AG04449 (cell line): ENCODE results near the gene DOK5.
"Not testable (repeated sequence)": the region's sequence is repeated elsewhere in the genome, so short reads cannot be mapped to it uniquely, and the experiment has no call there.

Experiments used
- CTCF ChIA-PET: fragments of 350-600 bp; formaldehyde crosslinking; extraction: SDS; loops from one replicate; lab custom pipeline; 2021; ENCODE audit warnings: antibody characterized with exemption; lab: Yijun Ruan, JAX
- POLR2A ChIA-PET: fragments of 400-600, 350-600 bp; formaldehyde crosslinking; extraction: SDS; loops from one replicate; lab custom pipeline; 2020; ENCODE audit warnings: antibody characterized with exemption, inconsistent platforms; lab: Yijun Ruan, JAX
- DNase-seq: peaks from one replicate; pipeline ENCODE4 v3.0.0-alpha.2; 2010; ENCODE audit warnings: low read depth, low spot score
- H3K4me3 ChIP-seq: 2 replicates; pipeline ENCODE4 v1.5.1; 2011; ENCODE audit warnings: low read depth, mild to moderate bottlenecking, control low read depth, low read length
- TF ChIP-seq, protein P1 (sequence below): IDR thresholded peaks from one replicate; pipeline ENCODE4 v1.5.1; 2011; ENCODE audit warnings: mild to moderate bottlenecking, moderate library complexity, low read length, control low read depth, inconsistent platforms; ENCODE audit not compliant: insufficient read depth; ENCODE audit errors: missing control alignments

DOK5 gene

GRCh38 chr20:54435015-54435414, 40.4 kb upstream of the DOK5 start:
- no peak overlapping the region for H3K4me3 ChIP-seq
- POLR2A ChIA-PET: no interaction called here
- CTCF ChIA-PET: no interaction called here

GRCh38 chr20:54436410-54436809, 39.0 kb upstream of the DOK5 start:
- CTCF ChIA-PET, DNase-seq, POLR2A ChIA-PET, H3K4me3 ChIP-seq: not testable (repeated sequence)

More at GRCh38 chr20:54435015-54435414, 40.4 kb upstream of the DOK5 start:
- no peak for DNase-seq
- TF ChIP-seq, protein P1, sequence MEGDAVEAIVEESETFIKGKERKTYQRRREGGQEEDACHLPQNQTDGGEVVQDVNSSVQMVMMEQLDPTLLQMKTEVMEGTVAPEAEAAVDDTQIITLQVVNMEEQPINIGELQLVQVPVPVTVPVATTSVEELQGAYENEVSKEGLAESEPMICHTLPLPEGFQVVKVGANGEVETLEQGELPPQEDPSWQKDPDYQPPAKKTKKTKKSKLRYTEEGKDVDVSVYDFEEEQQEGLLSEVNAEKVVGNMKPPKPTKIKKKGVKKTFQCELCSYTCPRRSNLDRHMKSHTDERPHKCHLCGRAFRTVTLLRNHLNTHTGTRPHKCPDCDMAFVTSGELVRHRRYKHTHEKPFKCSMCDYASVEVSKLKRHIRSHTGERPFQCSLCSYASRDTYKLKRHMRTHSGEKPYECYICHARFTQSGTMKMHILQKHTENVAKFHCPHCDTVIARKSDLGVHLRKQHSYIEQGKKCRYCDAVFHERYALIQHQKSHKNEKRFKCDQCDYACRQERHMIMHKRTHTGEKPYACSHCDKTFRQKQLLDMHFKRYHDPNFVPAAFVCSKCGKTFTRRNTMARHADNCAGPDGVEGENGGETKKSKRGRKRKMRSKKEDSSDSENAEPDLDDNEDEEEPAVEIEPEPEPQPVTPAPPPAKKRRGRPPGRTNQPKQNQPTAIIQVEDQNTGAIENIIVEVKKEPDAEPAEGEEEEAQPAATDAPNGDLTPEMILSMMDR: no peak

DNA sequence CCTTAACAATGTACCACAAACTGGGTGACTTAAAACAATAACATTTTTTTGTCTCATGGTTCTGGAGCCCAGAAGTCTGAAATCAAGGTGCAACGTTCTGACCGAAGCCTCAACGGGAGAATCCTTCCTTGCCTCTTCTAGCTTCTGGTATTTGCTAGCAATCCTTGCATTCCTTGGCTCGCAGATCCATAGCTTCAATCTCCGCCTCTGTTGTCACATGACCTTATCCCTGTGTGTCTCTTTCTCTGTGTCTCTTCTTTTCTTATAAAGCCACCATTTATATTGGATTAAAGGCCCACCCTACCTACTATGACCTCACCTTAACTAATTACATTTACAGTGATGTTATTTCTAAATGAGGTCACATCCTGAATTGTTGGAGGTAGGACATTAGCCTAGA, 37.2 kb upstream of the DOK5 start:
- no peak overlapping the region for H3K4me3 ChIP-seq
- ChIA-PET POLR2A (no interaction called here), CTCF (no interaction called here)
- TF ChIP-seq, protein P1: no peak
- DNase-seq: no peak

DNA sequence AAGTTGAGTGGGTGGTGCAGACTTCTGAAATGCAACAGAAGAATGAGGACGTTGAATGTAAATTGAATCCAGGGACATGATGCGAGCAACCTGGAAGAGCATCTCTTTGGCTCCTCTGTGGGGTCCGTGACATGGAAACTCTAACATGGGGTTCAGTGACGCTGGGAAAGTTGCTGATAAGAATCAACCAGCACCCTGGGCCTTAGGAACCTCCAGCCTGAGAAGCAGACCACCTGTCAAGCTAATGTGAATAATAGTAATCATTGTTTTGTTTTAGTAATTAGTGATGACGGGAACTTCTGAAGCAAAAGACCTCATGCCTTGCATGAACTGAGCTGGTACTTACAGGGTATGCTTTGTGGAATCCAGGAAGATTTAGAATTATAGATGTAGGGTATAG, 25.2 kb upstream of the DOK5 start:
- TF ChIP-seq, protein P1: no peak
- no peak overlapping the region for H3K4me3 ChIP-seq
- DNase-seq: no peak
- CTCF ChIA-PET: no interaction called here
- POLR2A ChIA-PET: no interaction called here

DNA sequence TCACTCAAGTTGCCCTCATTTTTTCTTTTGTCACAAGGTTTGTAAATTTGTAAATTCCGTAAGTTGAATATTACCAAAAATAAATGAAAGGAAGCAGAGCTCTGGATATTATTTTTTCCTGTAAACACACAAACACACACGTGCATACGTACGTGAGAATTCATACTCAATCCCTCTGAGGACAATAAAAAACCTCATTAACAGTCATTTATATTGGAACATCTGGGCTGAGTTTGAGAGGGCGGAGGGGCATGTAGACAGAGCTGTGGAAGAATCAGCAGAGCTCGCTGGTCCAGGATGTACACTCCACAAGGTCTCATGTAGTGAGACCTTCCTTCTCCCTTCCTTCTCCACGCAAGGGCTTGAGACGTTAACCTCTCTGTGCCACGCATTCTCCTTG, 24.2 kb upstream of the DOK5 start:
- ChIA-PET POLR2A (no interaction called here), CTCF (no interaction called here)
- DNase-seq: no peak
- no peak overlapping the region for H3K4me3 ChIP-seq
- TF ChIP-seq, protein P1: no peak

DNA sequence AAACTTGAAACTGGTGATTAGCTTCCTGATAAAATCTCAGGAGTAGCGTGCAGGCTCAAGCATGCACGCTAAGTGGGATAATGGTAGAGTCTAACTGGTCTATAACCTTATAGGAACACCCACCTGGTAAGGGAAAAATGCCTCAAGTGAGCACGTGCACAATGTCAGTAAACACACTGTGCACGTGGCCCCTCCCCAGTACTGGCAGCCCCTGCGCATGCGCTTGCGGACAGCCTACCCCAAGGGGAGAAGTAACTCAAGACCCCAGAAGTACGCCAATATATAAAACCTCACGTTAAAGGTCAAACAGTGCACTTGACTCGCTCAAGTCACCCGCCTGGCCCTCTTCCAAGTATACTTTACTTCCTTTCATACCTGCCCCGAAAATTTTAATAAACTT, 23.1 kb upstream of the DOK5 start:
- TF ChIP-seq, protein P1: no peak
- DNase-seq: no peak
- ChIA-PET CTCF (no interaction called here), POLR2A (no interaction called here)
- H3K4me3 ChIP-seq: no peak overlapping the region

- CTCF ChIA-PET: interaction anchor here (1.4 kb wide), 1 partner anchor 236 kb away, joined by 3 read pairs; no protein-coding TSS in a partner anchor
- TF ChIP-seq, protein P1: no peak
Observed at GRCh38 chr20:54454982-54455381, 20.4 kb upstream of the DOK5 start.

More at GRCh38 chr20:54454982-54455381, 20.4 kb upstream of the DOK5 start:
- POLR2A ChIA-PET: no interaction called here
- DNase-seq: no peak
- no peak overlapping the region for H3K4me3 ChIP-seq
